Activated effector memory CD4-positive, alpha-beta T cell treated with anti-CD3 and anti-CD28 coated beads, Interleukin-2, amount 50 U/mL, for 16 hours (primary cell): ENCODE measurements around the gene RABAC1.
"Not testable (repeated sequence)": the region's sequence is repeated elsewhere in the genome, so short reads cannot be mapped to it uniquely, and the experiment has no call there.

Source experiments
- DNase-seq: peaks from one replicate; pipeline ENCODE4 v3.0.0-alpha.2; 2020

Gene RABAC1

DNA sequence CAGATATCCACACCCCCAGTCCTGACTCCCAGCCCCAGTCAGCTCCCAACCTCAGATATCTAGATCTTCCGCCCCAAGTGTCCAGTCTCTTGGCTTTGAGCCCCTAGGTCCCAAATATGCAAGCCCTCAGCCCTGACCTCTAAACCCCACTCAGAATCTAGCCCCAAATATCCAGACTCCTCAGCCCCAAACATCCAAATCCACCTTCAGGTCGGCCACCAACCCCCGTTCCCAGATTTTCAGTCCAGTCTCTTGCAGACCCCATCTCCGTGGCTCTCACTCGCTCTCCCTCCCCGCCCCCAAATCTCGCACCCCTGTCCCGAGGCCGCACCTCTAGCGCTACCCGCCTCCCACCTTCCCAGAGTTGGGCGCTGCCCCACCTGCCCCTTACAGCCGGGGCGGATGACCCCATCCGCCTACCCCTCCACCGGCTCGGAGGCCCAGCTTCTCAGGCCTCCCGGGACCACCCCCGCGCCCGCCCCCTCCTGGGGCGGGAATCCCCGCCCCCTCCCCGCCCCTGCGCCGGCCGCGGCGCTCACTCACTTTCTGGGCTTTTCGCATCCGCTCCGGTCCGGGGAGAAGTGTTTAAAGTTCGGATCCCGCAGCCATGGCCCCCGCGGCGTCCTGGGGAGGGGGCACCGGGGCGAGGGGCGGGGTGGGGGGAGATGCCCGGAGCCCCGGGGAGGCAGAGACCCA is 31.5 kb downstream of the RABAC1 start:
- peak; percentile 78 for DNase-seq

DNA sequence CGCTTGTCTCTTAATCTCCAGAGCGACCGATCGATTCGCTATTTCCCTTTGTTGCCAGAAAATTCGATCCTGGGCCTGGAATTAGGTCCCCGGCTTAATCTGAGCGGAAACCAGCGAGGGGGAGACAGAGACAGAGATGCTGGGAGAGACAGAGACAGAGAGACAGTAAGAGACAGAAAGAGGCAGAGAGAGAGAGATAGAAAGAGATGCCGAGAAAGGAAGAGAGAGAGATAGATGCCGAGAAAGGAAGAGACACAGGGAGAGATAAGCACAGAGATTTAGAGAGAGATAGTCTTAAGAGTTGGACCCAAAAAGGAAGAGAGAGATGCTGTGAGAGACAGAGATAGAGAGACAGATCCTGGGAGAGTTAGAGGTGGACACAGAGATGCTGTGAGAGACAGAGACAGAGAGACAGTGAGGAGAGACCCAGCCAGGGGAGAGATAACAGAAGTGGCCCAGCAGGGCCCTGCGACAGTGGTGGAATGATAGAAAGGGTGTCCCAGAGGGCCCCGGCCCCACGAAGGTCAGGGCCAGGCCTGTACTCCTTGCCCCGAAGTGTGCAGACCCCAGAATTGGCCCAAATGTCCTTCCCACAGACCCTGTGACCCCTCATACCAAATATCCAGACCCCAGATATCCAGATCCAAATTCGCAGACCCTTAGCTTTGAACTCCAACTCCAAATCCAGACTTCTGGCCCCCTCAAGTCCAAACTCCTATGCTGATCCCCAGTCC is 32.2 kb downstream of the RABAC1 start:
- no peak for DNase-seq

DNA sequence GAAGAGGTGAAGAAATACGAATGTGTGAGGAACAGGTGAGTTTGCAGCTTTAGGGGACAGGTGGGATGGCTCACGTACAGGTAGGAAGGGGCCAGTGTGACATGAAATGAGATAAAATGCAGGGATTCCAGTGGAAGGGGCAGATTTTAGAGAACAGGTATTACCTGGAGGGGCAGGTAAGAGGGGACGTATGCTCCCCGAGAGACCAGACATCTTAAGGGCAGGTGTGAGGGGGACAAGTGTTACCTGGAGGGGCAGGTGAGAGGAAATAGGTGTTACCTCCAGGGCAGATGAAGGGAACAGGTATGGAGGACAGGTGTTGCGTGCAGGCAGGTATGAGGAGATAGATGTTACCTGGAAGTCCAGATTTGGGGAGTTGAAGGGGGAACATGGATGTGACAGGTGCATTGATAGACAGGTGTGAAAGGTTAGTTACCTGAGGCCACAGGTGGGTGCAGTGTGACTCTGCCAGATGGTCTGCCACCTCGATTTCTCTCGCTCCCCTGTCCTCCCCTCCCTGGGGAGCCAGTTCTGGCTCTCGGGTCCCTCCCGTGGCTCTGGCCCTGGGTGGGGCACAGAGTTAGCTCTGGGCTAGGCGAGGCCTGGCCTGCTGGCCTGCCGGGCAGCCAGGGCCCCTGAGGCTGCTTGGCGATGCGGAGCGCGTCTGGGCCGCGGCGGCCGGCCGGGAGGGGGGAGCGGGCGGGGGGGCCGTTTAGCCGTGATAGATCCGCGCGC is 32.9 kb downstream of the RABAC1 start:
- no peak for DNase-seq

DNA sequence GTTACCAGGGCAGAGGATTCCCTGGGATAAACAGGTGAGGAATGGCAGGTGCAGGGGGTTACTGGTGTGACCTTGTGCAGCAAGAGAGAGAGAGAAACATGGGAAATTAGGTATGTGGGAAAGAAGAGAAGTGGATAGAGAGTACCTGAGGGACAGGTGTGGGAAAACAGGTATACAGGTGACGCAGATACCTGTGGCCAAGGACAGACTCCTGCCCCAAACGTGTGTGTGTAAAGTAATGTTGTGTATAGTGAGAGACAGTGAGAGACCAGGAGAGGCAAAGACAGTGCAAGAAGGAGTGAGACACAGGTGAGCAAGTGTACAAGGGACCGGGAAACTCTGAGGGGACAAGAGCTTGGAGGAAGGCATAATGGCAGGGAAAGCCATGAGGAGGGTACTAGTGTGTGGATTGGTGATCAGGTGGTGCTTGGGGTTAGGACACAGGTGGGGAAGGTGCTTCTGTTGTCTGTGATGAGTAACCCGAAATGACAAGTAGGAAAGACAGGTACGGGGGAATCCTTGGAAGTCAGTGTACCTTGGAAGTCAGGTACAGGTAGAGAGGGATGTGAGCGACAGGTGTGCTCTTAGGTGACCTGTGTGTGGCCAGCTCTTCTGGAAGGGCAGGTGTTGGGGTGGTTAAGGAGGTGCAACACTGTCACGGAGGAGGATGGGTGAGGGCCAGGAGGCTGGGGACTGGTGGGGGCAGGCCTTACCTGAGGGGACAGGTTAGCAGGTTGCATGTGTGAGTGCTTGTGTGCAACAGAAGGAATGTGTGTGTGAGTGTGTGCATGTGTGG is 33.7 kb downstream of the RABAC1 start:
- DNase-seq = no peak

DNA sequence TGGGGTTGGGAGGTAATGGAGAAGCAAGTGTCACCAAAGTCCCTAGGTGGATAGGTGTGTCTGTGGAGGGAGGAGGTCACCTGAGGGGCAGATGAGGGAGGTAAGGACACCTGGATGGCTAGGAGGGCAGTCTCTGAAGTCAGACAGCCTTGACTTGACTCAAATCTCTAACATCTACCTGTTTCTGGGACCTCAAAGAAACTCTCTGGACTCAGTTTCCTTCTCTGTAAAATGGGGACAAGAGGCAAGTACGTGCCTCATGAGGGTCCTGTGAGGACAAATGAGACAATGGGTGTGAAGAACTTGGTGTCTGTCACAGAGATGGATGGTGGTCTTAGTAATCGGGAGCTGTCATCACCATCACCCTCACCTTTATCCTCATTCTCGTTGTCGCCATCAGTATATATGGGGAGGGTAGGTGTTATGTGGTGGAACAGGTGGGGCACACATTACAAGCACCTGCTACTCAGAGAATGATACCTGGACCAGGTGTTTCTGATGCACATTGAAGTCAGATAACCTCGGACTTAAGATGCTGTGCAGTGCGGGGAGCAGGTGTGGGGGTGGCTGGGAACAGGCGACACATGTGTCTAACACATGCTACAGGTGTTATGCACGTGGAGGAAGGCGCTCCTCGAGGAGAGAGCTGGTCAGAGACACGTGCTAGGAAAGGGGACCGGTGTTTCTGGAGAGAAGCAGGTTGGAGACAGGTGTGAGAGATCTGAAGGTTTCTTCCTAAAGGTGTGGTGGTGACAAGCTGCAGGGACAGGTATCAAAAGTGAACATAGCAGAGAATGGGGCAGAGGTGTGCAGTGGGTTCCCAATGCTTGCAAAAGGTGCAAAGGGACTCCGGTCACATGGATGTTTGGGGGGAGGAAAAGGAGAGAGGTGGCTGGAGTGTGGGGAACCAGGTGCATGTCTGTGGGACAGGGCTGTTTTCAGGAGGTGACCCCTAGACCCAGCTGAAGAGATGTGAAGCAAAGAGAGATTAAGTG is 34.7 kb downstream of the RABAC1 start:
- DNase-seq = no peak

DNA sequence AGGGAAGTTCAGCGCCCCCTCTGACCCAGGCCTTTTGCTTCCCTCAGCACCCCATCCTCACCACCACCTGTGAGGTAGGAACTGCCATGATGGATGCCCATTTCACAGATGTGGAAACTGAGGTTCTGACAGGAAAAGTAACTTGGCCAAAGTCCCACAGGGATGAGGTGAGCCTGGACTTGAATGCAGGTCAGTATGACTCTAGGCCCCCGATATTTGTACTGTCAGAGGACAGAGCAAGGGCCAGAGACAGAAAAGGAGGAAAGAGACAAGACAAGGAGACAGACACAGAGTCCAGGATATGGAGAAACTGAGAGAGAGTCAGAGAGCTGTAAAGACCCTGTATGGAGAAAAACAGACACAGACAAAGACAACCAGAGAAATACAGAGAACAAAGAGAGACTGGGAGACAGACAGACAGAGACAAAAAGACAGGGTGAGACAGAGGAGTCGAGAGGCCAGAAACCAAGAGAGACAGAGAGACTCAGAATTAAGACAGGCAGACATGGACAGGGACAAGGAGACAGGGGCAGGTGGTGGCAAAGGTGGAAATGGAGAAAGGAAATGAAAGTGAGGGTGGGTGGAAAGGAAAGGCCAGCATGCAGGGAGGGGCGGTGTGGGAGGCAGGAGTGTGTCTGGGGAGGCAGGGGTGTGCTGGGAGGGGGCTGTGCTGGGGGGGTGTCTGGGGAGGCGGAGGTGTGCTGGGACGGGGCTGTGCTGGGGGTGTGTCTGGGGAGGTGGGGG is 35.9 kb downstream of the RABAC1 start:
- DNase-seq = no peak

DNA sequence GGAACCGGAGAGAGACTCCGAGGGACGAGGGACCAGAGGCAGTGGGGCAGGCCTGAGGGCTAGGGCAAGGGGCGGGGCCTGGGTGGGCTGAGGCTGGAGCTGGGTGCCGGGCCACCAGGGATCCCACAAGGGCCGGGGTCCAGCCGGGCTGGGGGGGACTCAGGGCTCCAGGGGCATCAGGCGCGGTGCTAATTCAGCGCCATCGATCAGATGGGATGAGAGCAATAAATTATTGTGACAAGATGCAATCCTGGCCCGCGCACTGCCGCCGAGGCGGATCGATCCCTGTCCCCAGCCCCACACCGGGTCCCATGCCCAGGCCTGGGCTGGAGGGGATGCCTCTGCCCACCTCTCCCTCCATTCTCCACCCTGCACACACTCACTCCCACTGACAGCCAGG is 36.5 kb downstream of the RABAC1 start:
- DNase-seq = no peak

DNA sequence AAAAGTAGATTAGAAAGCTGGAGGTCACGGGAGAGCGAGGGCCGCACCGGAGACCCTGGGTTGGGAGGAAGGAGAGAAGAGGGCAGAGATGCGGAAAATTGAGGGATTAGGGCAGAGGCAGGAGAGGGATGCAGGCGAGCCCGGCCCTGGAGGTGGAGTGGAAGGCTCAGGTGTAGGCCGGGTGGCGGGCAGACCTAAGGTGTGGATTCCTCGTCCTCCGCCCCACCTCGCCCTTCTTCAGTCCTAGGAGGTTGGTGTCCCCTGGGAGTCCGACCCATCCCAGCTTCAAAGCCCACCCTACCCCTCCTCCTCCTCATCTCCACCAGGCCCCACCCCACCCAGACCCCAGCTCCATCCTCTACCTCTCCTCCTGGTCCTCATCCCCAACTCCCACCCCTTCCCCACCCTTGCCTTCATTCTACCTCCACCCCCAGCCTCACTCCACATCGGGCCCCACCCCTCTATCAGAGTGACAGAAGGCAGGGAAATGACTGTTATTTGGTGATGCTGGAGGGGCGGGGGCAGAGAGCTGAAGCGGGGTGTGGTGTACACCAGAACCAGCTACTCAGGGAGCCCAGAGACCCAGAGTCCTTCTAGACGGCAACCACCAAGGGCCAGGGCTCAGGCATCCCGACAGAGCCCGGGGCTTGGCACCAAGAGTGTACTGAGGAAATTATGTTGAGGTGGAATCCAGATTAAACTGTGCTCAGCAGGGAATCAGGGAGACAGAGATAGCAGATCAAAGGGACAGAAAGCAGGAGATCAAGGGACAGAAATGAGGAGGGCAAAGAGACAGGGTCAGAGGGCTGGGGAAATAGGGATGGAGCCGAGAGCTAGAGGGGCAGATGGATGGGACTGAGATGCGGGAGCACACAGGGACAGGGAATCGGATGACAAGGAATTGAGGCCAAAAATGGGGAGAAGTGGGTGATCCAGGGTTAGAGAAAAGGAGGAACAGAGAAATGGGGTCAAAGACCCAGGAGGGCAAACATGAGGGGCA is 37.2 kb downstream of the RABAC1 start:
- DNase-seq = no peak

DNA sequence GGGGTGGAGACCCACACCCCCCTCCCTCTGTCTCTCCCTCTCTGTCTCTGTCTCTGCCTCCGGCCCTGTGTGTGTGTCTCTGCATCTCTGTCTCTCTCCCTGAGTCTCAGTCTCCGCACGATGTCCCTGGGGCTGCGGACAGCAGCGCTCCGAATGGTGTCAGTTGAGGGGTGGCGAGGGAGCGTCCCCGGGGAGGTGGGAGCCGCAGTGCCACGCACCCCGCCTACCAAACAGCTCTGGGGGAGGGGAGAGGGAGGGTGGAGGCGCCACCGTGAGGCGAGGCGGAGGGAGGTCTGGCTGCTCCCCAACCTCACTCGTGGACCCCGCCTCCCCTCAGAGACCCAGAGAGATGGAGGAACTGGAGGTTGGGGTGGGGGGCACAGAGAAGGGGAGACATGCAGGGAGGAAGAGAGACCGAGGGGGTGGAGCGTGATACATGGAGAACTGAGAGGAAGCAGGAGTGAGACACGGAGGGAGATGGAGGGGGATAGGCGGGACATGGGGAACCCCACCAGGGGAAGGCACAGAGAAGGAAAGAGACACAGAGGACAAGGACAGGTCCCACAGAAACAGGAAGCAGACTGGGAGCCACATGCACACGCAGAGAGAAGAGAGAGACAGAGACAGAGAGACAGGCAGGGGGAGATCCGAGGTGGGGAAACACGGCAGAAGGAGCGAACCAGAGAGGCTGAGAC is 38.1 kb downstream of the RABAC1 start:
- DNase-seq = no peak

DNA sequence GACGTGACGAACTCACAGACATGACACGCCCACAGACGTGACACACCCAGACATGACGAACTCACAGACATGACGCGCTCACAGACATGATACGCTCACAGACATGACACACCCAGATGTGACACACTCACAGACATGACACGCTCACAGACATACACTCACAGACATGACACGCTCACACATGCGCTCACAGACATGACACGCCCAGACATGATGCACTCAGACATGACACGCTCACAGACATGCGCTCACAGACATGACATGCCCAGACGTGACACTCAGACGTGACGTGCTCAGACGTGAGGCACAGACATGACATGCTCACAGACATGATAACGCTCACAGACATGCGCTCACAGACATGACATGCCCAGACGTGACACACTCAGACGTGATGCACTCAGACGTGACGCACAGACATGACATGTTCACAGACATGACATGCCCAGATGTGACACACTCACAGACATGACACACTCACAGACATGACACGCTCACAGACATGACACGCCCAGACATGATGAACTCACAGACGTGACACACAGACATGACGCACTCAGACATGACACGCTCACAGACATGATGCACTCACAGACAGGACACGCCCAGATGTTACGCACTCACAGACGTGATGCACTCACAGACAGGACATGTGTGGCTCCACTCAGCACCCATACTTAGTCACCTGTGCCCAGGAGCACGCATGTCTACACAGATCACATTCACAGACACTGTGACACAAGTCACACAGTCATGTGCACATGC is 39.0 kb downstream of the RABAC1 start:
- DNase-seq = no peak

DNA sequence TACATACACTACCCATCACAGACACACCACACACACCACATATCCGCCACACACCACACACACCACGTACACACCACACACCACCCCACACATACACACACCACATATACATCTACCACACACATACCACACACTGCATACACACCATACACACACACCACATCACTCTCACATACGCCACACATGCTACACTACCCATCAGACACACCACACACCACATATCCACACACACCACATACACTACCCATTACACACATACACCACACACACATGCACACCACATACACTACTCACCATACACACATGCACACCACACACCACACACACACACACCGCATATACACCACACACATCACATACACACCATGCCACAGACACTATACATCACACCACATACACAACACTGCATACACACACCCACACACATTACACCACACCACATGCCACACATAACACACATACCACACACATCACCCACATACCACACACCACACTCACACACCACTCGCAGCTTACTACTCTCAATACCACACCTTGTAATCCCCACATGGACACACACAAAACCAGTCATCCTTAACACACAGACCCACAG is 40.4 kb downstream of the RABAC1 start:
- DNase-seq = no peak

DNA sequence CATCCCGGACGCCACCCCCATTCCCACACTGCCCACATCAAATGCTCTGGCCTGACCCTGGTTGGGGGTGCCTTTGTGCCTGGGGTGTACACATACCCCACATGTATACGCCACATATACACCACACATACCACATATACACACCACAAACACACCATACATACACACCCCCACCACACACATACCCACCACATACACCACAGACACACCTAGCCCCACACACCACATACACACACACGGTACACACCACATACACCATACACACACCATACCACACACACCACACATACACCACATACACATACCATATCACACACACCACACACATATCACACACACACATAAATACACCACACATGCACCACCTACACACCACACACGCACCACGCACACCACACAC is 41.0 kb downstream of the RABAC1 start:
- DNase-seq = no peak

DNA sequence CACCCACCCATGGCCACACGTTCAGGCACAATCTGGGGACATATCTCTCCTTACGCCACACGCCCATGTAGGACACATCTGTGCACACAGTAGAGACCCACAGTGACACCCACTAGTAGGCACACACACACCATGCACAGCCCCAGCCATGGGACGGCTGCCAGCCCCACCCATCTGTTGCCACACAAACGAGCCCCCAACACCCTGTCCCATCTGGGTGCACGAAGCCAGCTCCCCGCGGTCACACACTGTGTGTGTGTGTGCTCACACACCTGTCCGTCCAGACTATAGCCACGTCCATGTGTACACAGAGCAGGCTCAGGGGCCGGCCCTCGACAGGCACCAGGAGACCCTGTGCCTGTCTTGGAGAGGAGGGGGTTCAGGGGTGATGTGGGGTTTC is 41.4 kb downstream of the RABAC1 start:
- no peak for DNase-seq

DNA sequence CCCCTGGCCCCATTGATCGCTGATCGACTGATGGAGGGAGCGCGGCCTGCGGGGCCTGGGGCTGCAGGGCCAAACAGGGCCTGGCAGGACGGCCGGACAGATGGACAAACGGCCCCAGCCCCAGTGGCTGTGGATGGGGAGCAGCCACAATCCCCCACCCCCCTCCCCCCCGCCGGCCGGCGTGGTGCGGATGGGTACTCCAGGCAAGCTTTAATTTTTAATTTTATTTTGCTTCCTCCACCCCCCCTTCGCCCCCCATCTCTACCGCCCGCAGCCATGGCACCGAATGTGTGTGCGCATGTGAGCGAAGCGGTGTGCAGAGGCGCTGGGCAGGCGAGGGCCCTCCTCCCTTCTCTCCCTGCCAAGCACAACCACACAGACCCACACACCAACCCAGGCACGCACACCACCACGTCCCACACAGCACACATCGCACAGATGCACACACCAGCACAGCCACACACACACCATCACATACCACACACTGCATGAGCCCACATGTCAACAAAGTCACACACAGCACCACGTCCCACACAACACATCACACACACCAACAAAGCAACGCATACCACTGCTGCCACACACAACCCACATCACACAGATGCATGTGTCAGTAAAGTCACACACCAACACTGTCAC is 43.2 kb downstream of the RABAC1 start:
- no peak for DNase-seq

DNA sequence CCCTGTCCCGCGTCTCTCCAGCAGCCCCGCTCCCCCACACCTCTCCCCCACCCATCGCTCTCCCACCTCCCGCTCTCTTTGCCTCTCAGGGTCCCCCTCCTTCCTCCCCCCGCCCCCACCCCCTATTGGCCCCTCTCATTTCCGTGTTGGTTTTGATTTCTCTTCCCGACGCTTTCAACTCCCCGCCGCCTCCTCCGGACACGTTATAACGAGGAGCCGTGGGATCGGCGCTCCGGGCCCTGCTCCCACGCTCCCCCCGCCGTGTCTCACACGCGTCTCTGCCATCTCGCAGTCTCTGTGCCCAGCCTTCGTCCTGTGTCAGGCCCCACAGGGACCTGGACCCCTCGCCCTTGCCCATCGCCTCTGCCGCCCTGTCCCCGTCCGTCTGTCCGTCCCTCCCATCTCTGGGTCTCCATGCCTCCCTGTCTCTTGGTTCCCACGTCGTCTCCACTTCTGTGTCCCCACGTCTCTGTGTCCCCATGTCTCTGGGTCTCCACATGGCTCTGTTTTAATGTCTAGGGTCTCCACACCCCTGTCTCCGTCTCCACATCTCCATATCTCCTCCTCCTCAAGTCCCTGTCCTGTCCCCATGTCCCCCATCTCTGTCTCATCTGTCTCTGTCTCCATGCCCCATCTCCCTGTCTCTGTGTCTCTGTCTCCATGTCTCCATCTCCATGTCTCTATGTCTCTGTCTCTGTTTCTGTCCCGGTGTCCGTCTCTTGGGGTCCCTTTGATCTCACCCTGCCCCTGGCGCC is 43.9 kb downstream of the RABAC1 start:
- DNase-seq = no peak

DNA sequence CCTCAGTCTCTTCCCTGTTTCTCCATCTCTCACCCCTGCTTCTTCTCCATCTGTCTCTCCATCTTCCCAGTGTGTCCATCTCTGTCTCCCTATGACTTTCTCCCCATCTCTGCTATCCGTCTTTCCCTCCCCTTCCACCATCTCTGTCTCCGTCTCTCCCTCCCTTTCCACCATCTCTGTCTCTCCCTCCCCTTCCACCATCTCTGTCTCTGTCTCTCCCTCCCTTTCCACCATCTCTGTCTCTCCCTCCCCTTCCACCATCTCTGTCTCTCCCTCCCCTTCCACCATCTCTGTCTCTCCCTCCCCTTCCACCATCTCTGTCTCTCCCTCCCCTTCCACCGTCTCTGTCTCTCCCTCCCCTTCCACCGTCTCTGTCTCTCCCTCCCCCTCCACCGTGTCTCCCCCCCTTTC is 44.7 kb downstream of the RABAC1 start:
- not testable (repeated sequence) for DNase-seq
